AG09309 (cell line): ENCODE data around the gene ATXN2.

Experiments used
- DNase-seq: peaks from one replicate; pipeline ENCODE4 v3.0.0-alpha.2; 2010; ENCODE audit warnings: low read depth
- H3K4me3 ChIP-seq: 2 replicates; pipeline ENCODE4 v1.5.1; 2011; ENCODE audit warnings: mild to moderate bottlenecking, low read depth, low read length, moderate library complexity; ENCODE audit not compliant: control insufficient read depth
- TF ChIP-seq, protein P1 (sequence below): IDR thresholded peaks from 2 replicates; pipeline ENCODE4 v1.5.1; 2011; ENCODE audit warnings: mild to moderate bottlenecking, low read depth, low read length, inconsistent platforms; ENCODE audit not compliant: insufficient read depth, control insufficient read depth; ENCODE audit errors: missing control alignments

The ATXN2 gene

DNA sequence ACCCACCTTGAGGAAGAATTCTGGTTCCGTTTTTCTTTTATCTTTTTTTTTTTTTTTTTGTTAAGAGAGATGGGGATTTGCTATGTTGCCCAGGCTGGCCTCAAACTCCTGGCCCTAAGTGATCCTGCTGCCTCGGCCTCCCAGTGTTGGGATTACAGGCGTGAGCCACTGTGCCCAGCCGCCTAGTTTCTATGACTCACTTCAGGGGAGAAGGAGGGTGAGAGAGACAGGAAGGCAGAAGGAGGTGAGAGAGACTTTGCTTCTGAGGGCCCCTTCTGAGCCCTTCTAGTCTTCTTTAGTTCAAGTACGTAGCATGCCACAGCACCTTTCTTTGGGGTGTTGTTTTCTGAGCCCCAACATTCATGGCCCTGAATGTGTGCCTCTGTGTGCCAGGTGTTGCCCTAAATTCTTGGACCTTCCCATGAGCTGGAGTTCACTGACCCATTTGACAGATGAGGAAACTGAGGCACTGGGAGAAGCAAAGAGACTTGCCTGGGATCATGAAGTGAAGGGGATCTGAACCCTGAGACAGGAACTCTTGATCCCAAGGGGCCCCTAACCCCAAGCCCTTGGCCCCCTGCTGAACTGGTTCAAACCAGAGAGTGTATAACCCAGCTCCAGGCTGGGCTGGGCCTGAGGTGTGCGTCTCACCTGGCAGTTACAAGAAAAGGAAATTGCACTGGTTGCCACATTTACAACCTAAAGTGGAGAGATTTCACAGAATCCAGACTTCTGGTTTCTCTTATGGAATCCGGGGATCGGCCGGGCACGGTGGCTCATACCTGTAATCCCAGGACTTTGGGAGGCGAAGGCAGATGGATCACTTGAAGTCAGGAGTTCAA lies 172.6 kb downstream of the ATXN2 start:
- TF ChIP-seq, protein P1, sequence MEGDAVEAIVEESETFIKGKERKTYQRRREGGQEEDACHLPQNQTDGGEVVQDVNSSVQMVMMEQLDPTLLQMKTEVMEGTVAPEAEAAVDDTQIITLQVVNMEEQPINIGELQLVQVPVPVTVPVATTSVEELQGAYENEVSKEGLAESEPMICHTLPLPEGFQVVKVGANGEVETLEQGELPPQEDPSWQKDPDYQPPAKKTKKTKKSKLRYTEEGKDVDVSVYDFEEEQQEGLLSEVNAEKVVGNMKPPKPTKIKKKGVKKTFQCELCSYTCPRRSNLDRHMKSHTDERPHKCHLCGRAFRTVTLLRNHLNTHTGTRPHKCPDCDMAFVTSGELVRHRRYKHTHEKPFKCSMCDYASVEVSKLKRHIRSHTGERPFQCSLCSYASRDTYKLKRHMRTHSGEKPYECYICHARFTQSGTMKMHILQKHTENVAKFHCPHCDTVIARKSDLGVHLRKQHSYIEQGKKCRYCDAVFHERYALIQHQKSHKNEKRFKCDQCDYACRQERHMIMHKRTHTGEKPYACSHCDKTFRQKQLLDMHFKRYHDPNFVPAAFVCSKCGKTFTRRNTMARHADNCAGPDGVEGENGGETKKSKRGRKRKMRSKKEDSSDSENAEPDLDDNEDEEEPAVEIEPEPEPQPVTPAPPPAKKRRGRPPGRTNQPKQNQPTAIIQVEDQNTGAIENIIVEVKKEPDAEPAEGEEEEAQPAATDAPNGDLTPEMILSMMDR, result no peak
- no peak for DNase-seq

DNA sequence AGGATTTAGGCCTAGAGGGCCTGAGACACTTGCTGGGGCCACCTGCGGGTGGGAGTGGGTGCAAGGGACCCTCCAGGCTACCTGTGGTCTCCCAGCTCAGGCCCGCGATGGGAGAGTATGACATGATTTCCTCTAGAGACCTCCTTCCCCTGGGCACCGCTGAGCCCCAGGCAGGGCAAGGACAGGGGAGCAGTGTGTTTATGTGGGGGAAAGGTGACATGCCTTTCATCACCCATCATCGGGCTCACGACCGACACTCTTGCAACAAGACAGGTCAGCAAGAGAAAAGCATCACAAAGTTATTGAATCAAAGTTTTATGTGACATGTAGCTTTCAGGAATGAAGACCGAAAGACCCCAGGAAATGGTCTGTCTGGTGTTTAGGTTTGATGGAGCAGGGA lies 173.5 kb downstream of the ATXN2 start:
- no peak for DNase-seq
- no peak overlapping the region for H3K4me3 ChIP-seq
- TF ChIP-seq, protein P1, result no peak

More for the DNA sequence above, 172.6 kb downstream of the ATXN2 start:
- H3K4me3 ChIP-seq, result no peak overlapping the region

DNA sequence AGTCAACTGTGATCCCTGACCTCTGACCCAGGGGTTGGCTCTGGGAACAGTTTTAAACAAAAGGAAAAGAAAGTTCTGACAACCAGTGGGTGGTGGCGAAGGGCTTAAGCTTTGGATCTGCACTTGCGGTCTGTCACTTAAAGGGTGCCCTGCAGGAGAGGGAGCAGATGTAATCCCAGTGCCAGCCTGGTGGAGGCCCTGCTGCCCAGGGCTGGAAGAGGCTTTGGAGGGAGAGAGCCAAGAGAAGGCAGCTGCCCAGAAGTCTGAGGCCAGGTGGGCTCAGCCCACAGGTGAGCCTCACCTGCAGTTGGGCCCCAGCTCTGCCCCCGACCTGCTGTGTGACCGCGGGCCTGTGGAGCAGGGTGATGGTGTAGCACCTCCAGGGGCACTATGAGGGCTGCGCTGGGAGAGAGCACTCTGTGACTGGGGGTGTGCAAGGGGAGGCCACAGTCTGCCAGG lies 174.3 kb downstream of the ATXN2 start:
- TF ChIP-seq, protein P1, result no peak
- no peak for DNase-seq
- no peak overlapping the region for H3K4me3 ChIP-seq

DNA sequence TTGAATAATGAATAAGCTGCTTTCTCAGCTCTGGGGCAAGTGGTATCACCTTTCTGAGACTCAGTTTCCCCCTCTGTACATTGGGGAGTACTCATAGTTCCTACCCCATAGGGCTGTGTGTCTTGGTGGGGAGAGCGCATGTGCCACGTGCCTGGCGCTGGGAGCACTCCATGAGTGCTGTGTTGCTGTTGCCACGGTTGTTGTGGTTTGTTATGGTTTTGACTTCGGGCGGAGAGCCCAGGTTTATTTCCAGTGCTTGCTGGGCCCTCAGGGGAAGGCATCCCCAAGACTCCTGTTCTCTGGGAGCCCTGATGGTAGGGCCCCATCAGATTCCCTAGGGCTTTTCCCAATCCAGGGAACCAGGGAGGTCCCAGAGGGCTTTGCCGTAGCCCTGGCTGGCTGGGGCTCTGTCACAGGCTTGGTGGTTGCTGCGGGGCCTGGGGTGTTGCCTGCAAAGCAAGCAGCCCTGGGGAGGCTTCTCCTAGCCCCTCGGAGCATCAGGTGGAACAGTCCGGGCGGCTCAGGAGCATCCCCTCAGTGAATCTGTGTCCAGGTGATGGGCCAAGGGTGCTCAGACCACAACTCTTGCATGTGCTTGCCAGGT lies 174.8 kb downstream of the ATXN2 start:
- no peak overlapping the region for H3K4me3 ChIP-seq
- no peak for DNase-seq
- TF ChIP-seq, protein P1, result no peak

DNA sequence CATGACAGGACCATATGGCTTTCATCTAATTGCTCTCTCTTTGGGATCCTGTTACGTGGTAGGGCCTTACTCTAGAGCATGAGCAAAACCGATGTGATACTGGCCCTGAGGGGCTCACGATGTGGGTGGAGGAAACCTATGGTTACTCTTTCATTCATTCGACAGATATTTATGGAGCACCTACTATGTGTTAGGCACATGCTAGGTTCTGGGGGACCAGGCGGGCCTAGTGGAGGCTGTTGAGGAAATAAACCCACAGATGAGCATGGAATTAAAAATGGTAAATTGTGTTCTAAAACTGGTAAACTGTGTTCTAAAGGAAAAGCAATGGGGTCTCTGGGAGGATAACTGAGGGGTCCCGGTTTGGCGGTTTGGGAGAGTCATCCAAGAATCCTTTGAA lies 178.6 kb downstream of the ATXN2 start:
- no peak overlapping the region for H3K4me3 ChIP-seq
- TF ChIP-seq, protein P1, result no peak
- no peak for DNase-seq

DNA sequence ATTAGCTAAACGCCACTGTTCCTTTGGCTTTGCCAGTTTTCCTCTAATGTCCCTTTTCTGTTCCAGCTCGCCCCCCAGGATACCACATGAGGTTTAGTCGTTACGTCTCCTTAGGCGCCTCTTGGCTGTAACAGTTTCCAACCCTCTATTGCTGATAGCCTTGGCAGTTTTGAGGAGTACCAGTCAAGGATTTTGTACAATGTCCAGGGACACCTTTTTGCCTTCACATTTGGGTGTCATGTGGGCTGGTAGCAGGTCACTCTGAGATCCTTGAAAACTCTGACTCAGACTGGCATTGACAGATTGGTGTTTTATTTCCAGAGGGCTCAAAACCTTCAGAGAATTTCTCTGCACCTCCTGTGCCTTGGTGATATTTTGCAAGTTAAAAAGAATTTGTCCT lies 179.3 kb downstream of the ATXN2 start:
- no peak overlapping the region for H3K4me3 ChIP-seq
- TF ChIP-seq, protein P1, result no peak
- DNase-seq, result no peak
